Measurements from ENCODE around the gene ZNF414.
"Not testable (repeated sequence)": the region's sequence is repeated elsewhere in the genome, so short reads cannot be mapped to it uniquely, and the experiment has no call there.

Gene ZNF414, protein sequence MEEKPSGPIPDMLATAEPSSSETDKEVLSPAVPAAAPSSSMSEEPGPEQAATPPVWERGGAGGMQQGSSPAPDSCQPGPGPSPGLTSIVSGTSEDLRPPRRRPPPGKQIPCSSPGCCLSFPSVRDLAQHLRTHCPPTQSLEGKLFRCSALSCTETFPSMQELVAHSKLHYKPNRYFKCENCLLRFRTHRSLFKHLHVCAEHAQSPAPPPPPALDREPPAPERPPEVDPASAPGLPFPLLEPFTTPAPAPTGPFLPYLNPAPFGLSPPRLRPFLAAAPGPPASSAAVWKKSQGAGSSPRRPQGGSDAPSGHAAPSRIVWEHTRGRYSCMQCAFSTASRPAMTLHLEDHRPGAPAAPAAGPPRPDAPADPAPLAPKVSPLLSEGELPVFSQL

DNA sequence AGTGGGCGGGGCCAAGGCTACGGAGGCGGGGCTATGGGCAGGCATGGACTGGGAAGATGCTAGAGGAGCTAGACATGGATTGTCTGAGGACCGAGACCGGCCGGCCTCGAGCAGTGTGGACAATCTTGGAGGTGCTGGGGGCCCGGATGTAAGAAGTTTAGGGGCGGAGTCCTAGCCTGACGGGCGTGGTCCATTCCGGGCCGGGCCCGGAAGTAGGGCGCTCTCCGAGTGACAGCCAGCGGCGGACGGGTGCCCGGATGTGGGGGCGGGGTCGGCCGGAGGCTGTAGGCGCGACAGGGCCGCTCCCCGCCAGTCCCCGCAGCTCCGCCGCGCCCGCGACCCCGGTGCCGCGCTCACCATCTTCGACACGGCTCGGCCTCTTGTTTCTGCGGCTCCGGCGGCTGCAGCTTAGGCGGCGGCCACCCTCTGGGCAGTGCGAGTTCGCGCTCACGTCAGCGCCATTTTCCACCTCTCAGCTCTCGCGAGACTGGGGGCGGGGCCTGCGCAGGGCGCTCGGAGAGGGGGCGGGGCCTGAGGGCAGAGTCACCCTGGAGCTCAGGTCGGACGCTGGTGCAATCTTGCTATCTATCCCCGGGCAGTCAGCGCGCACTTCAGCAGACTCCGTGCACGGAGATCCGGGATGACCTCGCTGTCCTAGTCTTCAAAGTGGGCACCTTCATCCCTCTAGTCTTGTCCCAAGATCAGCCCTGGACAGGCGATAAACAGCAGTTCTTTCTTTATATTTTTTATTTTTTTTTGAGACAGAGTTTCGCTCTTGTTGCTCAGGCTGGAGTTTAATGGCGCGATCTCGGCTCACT is at the start of gene ZNF414:
Gene ZNF414, minus strand, starts transcription at position 481 of the 818 bp plus-strand sequence. Its CDS starts 121 bp downstream, at position 360.
- peak; percentile 93 for DNase-seq (ENCODE audit: extremely low read depth in 1 of 2, low read depth in 1 of 2)

DNA sequence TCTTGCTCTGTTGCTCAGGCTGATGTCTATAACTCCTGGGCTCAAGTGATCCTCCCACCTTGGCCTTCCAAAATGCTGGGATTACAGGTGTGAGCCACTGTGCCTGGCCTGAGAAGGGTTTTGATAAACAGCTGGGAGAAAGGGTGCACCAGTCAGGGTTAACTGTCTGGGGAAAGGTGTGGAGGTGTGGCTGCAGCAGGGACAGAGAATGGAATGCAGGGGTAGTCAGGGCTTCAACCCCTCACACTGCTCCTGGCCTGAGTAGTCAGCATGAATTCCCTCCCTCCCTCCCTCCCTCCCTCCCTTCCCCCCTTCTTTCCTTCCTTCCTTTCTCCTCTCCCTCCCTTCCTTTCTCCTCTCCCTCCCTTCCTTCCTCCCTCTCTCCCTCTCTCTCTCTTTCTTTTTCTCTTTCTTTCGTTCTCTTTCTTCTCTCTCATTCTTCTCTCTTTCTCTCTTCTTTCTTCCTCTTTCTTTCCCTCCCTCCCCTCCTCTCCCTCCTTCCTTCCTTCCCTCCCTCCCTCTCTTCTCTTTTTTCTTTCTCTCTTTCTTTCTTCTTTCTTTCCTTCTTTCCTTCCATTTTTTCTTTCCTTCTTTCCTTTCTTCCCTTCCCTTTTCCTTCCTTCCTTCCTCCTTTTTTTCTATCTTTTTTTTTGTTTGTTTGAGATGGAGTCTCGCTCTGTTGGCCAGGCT is 47.3 kb upstream of the ZNF414 start:
- no peak for DNase-seq (ENCODE audit: extremely low read depth in 1 of 2, low read depth in 1 of 2)

DNA sequence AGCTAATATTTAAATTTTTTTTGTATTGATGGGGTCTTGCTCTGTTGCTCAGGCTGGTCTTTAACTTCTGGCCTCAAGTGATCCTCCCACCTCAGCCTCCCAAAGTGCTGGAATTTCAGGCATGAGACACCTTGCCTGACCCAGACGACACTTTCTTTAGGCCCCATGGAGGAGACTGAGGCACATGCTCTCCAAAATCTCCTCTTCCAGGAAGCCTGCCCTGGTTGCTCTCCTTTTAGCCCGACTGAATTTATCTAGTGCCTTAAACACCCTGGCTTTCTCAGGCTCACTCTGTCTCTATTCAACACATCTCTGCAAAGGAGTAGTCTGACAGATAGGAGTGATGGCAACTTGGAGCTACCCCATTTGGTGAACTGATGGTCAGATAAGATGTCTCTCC is 44.4 kb upstream of the ZNF414 start:
- DNase-seq (ENCODE audit: extremely low read depth in 1 of 2, low read depth in 1 of 2), result no peak

DNA sequence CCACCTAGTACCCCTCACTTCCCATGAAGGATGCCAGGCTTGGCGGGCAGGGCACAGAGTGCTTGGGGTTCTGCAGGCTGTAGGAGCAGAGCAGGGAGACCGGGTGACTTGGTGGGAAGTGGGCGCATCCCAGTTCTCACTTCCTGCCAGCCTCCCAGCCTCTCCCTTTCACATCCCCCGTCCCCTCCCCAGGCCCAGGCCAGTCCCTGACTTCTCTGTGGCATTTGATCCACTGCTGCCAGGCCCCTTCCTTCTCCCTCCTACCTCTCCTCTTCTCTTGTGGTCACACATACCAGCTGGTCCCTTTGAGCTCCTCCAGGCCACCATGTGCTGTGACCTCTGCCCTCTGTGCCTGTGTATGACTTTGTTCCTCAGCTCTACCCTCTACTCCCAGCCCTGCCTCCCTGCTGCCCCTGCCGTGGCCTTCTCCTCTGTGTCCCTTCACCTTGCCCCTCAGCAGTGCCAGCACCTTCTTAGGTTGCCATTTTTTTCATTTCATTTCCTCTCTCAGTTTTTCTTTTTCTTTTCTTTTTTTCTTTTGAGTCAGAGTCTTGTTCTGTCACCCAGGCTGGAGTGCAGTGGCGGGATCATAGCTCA is 43.8 kb upstream of the ZNF414 start:
- DNase-seq (ENCODE audit: extremely low read depth in 1 of 2, low read depth in 1 of 2), result no peak

DNA sequence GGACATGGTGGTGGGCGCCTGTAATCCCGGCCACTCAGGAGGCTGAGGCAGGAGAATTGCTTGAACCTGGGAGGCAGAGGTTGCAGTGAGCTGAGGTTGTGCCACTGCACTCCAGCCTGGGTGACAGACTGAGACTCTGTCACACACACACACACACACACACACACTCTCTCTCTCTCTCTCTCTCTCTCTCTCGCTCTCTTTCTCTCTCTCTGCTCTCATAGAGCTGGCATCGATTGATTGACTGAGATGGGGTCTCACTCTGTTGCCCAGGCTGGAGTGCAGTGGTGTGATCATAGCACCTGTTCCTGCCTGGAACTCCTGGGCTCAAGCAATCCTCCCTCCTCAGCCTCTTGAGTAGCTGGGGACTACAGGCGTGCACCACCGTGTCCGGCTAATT is 39.8 kb upstream of the ZNF414 start:
- DNase-seq (ENCODE audit: extremely low read depth in 1 of 2, low read depth in 1 of 2), result not testable (repeated sequence)

DNA sequence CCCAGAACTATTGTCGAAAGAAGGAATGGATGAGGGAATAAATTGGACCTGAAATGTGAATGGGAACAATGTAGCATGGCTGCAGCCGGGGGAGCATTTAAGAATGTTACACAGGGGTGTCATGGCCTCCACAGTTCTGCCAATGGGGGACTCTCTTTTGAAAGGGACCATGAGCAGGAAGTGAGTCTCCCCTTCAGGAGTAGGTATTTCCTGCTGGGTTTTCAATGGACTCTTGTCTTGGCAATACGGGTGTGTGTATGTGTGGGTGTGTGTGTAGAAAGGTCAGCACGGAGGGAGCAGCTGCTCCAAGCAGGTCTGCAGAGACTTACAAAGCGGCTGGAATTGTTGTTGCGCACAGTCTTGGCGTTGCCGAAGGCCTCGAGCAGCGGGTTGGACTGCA is 38.8 kb upstream of the ZNF414 start:
- DNase-seq (ENCODE audit: extremely low read depth in 1 of 2, low read depth in 1 of 2), result no peak

DNA sequence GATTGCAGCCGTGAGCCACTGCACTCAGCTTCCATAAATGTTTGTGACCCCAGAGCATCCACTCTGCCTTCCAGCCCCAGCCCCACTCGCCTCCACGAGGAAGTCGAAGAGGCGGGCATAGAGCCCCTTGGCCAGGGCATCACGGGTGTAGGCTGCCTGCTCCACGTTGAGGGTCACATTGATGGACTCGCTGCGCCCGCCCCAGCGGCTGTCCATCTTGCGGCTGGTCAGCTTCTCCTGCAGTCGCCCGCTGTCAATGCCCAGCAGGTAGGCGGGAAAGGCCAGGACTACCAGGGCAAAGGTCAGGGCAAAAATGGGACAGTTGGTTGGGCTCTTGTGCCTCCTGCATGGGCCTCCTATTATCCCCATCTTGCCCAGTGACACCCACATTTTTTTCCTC is 36.1 kb upstream of the ZNF414 start:
- no peak for DNase-seq (ENCODE audit: extremely low read depth in 1 of 2, low read depth in 1 of 2)

DNA sequence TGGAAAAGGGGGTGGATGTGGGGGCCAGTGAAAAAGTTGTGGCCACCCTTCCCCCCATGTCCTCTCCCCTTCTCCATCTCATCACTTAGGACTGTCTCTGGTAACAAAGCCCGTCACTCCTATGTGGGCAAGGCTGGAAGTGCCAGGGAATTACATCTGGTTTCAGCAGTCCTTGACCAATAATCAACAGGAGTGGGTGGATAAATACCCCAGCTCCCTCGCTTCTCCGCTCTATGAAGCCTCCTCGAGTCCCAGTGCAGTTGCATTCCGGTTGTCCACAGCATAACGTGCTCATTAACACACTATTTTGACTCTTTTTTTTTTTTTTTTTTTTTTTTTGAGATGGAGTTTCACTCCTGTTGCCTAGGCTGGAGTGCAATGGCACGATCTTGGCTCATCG is 31.8 kb upstream of the ZNF414 start:
- DNase-seq (ENCODE audit: extremely low read depth in 1 of 2, low read depth in 1 of 2), result no peak

DNA sequence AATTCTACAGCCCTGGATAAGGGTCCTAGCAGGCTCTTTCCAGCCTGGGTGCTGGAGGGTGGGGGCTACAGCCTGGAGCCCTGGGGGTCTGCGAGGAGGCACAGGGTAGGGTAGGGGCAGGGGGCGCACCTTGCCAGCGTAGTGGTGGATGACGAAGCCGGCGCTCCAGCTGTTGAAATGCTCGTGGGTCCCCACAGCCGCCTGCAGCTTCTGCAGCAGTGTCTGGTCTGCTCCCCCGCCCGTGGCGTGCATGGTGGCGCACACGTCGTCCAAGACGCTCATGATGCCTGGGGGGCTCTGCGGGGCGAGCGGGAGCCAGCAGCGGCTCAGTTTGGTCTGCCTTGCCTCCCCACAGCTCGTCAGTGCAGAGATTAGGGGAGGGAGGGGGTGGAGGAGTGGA is 30.2 kb upstream of the ZNF414 start:
- DNase-seq (ENCODE audit: extremely low read depth in 1 of 2, low read depth in 1 of 2), result no peak

DNA sequence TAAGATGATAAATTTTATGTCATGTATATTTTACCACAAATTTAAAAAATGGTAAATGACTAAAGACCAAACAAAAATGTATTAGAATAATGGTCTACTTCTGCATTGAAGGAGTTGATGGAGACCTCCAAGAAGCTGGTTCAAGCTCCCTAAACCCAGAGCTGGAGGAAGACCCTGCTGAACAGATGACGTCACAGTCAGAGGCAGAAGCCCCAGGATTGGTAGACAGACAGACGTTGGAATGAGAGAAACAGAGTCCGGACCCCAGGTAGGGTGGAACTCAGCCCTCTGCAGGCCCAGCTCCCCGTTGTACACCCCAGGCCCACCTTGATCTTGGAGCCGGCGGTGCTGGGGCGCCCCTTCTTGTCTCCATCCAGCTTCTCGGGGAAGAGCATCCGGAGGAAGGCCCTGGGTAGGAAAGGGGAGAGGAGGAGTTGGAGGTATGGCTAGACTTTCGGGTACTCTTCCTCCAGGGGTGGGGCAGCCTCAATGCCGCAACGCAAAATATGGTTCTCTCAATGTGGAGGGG is 25.7 kb upstream of the ZNF414 start:
- DNase-seq (ENCODE audit: extremely low read depth in 1 of 2, low read depth in 1 of 2), result no peak

DNA sequence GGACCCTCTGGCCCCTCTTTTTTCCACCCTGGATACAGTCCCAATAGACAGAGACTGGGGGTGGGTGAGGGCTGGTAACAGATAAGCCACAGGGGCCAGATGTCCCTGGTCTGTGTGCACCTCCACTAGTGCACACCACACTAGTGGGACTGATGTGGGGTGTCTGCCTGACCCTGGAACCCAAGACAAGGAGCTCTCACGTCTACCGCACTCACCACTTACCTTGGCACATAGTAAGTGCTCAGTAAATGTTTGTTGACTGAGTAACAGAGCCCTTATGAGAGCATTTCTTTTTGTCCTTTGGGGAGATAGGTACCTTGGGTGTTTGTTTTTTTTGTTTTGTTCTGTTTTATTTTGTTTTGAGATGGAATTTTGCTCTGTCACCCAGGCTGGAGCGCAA is 23.1 kb upstream of the ZNF414 start:
- DNase-seq (ENCODE audit: extremely low read depth in 1 of 2, low read depth in 1 of 2), result no peak

DNA sequence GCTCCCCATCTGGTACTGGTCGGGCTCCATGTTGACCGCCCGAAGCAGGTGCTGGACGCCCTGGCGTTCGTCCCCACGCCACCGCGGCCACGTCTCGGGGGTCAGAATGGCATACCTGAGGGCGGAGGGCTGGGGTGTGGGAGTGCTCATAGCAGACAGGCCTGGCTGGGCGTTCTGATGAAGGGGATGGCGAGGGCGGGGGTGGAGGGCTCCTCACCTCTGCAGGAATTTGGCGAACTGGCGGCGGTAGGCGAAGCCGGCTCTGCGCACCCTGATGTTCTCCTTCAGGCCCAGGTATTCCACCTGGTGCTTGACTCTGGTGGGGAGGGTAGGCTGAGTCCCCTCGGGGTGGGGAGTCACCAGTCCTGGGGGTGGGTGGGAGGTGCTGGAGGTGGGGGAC is 22.3 kb upstream of the ZNF414 start:
- DNase-seq (ENCODE audit: extremely low read depth in 1 of 2, low read depth in 1 of 2), result no peak

DNA sequence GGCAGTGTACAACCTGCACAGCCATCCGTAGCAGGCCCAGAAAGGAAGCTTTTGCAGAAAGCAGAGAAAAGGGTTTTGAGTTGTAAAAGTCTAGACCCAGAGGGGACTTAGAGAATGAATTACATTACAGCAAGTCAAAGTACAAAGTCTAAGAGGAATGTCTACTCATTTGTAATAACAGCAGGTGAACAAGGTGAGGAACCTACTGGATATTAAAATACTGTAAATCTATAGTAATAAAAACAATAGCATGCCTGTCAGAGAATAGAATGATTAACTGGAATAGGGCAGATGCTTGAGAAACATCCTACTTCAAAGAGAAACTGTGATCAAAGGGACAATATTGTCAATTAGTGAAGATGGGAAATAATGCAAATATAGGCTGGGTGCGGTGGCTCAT is 18.3 kb upstream of the ZNF414 start:
- DNase-seq (ENCODE audit: extremely low read depth in 1 of 2, low read depth in 1 of 2), result no peak

DNA sequence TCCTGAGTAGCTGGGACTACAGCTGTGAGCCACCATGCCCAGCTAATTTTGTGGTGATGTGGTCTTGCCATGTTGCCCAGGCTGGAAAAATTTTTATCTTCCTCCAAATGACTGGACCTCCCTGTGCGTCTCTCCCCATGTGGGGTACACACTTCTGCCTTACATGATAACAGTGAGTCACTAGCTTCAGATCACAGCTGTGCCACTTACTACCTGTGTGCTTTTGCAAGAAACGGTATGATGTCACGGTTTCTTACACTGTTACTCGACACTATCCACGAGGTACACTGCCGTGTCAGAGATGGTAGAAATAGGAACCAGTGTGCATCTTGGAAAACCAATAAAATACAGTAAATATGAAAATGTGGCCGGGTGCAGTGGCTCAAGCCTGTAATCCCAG is 17.5 kb upstream of the ZNF414 start:
- DNase-seq (ENCODE audit: extremely low read depth in 1 of 2, low read depth in 1 of 2), result no peak

DNA sequence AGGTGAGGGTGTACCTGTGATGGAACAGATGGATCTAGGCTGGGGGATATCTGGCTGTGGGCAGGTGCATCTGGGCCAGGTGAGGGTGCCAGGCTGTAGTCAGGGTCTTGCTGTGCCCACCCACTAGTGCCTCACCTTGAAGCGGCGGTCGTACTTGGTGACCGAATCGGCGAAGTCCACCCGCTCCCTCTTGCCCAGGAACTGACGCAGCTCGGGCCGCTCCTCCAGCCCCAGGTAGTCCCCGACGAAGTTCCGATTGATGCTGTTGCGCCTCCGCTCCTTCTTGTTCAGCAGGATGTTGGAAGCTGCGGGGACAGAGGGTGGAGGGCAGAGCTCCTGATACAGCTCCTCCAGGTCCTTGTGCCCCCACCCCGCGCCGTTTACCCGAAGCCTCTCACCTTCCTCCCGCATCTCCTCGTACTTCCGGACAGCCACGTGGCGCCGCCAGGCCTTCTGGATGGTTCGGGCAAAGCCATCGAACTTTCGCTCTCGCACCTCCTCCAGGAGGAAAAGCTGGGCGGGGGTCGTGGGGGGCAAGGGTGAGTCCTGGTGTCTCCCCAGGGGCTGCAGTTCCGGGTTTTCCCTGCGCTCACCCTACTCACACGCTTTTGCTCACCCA is 16.2 kb upstream of the ZNF414 start:
- no peak for DNase-seq (ENCODE audit: extremely low read depth in 1 of 2, low read depth in 1 of 2)

DNA sequence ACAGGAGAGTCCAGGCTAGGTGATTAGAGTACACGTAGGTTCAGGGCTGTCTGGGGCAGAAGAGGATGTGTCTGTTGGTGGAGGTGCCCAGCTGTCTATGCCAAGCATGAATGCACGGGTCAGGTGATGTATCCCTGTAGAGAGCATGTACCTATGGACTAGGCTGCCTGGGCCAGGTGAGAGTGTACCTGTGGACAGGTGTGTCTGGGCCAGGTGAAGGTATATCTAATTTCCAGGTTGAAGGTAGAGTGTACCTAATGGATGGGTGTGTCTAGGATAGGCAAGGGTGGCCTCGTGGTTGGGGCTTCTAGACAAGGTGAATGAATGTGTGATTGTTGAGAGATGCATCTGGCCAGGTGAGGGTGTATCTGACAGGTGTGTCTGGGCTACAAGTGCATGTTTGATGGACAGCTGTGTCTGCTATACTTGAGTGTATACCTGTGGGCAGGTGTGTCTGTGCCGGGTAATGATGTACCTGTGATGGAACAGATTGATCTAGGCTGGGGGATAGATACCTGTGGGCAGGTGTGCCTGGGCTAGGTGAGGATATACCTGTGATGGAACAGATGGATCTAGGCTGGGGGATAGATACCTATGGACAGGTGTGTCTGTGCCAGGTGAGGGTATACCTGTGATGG is 15.5 kb upstream of the ZNF414 start:
- DNase-seq (ENCODE audit: extremely low read depth in 1 of 2, low read depth in 1 of 2), result no peak

DNA sequence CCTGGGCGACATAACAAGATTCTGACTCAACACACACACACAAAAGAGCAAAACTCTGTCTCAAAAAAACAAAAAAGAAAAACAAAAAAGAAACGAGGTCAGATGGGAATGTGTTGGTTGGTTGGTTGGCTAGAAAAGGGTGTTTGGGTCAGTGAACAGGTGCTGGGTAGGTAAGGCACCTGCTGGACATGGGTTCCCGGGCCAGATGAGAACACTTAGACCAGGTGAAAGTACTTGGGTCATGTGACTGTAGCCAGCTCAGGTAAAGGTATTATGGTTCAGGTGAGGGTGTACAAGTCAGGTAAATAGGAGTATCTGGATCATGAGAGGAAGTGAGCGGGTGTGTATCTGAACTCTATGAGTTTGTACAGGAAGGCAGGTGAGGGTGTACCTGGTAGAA is 14.5 kb upstream of the ZNF414 start:
- DNase-seq (ENCODE audit: extremely low read depth in 1 of 2, low read depth in 1 of 2), result no peak

DNA sequence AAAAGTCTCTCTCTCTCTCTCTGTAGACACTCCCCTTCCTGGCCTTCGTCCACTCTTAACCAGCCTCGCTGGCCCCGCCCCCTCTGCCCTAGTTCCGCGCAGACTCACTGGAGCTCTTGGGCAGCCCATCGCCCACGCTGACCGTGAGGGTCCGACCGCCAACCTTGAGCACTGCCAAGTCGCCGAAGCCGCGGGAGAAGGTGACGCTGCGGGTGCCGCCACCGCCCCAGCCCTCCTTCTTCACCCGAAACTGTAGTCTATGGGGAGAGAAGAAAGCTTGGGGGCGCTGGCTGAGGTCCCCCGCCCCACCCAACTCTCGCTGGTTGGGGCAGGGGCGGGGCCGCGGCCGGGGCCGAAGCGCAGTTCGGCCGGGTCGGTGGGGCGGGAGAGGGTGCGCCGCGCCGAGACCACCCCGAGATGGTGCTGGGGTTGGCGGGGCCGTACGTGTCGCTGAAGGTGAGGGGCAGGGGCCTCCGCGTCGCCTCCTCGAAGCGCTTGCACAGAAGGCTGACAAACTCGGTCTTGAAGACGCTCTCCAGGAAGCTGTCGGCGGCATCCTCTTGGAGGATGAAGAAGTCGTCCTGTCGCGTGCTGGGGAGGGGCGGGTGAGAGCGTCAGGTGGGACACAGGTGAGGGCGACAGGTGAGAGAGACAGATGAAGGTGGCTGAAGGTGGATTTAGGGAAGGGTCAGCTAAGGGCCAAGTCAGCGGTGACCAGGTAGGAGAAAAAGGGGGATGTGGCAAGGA is 12.6 kb upstream of the ZNF414 start:
- no peak for DNase-seq (ENCODE audit: extremely low read depth in 1 of 2, low read depth in 1 of 2)

DNA sequence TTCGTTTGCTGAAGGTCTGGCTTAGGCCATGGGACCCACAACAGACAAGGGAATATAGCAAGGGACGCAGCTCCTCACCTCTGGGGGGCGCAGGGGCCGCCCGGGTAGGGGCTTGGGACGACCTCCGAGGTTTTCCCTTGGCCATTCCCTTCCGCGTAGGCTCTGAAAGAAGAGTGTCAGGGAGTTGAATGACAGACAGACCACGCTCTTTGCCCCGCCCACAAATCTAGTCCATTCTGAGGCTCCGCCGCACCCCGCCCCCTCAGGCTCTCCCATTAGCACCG is 11.4 kb upstream of the ZNF414 start:
- no peak for DNase-seq (ENCODE audit: extremely low read depth in 1 of 2, low read depth in 1 of 2)

DNA sequence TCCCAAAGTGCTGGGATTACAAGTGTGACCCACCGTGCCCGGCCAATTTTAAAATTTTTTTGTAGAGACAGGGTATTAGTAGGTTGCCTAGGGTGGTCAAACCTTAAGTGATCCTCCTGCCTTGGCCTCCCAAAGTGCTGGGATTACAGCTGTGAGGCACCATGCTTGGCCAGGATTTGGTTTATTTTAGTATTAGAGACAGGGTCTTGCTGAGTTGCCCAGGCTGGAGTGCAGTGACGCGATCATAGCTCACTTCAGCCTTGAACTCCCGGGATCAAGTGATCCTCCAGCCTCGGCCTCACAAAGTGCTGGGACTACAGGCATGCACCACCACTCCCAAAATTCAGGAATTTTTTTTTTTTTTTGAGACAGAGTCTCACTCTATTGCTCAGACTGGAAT is 5.4 kb upstream of the ZNF414 start:
- DNase-seq (ENCODE audit: extremely low read depth in 1 of 2, low read depth in 1 of 2), result no peak
